SK-N-SH treated with all-trans-retinoic acid at 6 μM for 48 hours (cell line): ENCODE measurements around the gene REPS2.

Experiments
- ATAC-seq: fragments of 200-7000 bp; cut with Tn5 transposase; 3 replicates; pipeline ENCODE4 v1.9.1; 2020; ENCODE audit warnings: mild to moderate bottlenecking, moderate library complexity
- ARNTL ChIP-seq: fragments of 450-650 bp; formaldehyde crosslinking; IDR thresholded peaks from 2 replicates; pipeline ENCODE4 v1.5.0; 2020; ENCODE audit warnings: low read depth, mild to moderate bottlenecking, moderate library complexity, borderline replicate concordance
- BACH2 ChIP-seq: fragments of 250-450 bp; sonication (Bioruptor Pico); IDR thresholded peaks from 2 replicates; pipeline ENCODE4 v1.9.0; 2021; ENCODE audit warnings: mild to moderate bottlenecking, borderline replicate concordance
- CSDC2 ChIP-seq: fragments of 250-450 bp; sonication (Bioruptor Pico); IDR thresholded peaks from 2 replicates; pipeline ENCODE4 v1.5.0; 2020; ENCODE audit warnings: mild to moderate bottlenecking, moderate library complexity
- CSRNP3 ChIP-seq: fragments of 250-450 bp; sonication (Bioruptor Pico); IDR thresholded peaks from 2 replicates; pipeline ENCODE4 v1.5.1; 2021; ENCODE audit warnings: mild to moderate bottlenecking, moderate library complexity
- ESRRG ChIP-seq: fragments of 250-450 bp; sonication (Bioruptor Pico); IDR thresholded peaks from 2 replicates; pipeline ENCODE4 v1.6.1; 2021; ENCODE audit warnings: mild to moderate bottlenecking
- GLIS3 ChIP-seq: fragments of 250-450 bp; sonication (Bioruptor Pico); IDR thresholded peaks from 2 replicates; pipeline ENCODE4 v1.5.0; 2020; ENCODE audit warnings: mild to moderate bottlenecking, moderate library complexity
- ISL1 ChIP-seq: fragments of 250-450 bp; sonication (Bioruptor Pico); IDR thresholded peaks from 2 replicates; pipeline ENCODE4 v2.1.2; 2022; ENCODE audit warnings: mild to moderate bottlenecking, moderate library complexity
- OSR1 ChIP-seq: fragments of 250-450 bp; sonication (Bioruptor Pico); IDR thresholded peaks from 2 replicates; pipeline ENCODE4 v1.8.0; 2022; ENCODE audit warnings: moderate library complexity, mild to moderate bottlenecking, inconsistent platforms
- PPARA ChIP-seq: fragments of 250-450 bp; sonication (Bioruptor Pico); IDR thresholded peaks from 2 replicates; pipeline ENCODE4 v1.5.0; 2020; ENCODE audit warnings: mild to moderate bottlenecking, borderline replicate concordance
- RARB ChIP-seq: fragments of 250-450 bp; sonication (Bioruptor Pico); IDR thresholded peaks from 2 replicates; pipeline ENCODE4 v1.8.0; 2021; ENCODE audit warnings: mild to moderate bottlenecking, moderate library complexity
- SNAI2 ChIP-seq: fragments of 250-450 bp; sonication (Bioruptor Pico); IDR thresholded peaks from 2 replicates; pipeline ENCODE4 v1.5.0; 2020; ENCODE audit warnings: mild to moderate bottlenecking, moderate library complexity
- TOX ChIP-seq: fragments of 250-450 bp; sonication (Bioruptor Pico); IDR thresholded peaks from 2 replicates; pipeline ENCODE4 v1.8.0; 2021; ENCODE audit warnings: mild to moderate bottlenecking, moderate library complexity, borderline replicate concordance
- TSHZ2 ChIP-seq: fragments of 250-450 bp; sonication (Bioruptor Pico); IDR thresholded peaks from 2 replicates; pipeline ENCODE4 v1.5.0; 2020; ENCODE audit warnings: mild to moderate bottlenecking, moderate library complexity
- ZC3H10 ChIP-seq: fragments of 250-450 bp; sonication (Bioruptor Pico); IDR thresholded peaks from 2 replicates; pipeline ENCODE4 v1.5.1; 2021; ENCODE audit warnings: mild to moderate bottlenecking, moderate library complexity
- ZFP3 ChIP-seq: fragments of 250-450 bp; sonication (Bioruptor Pico); IDR thresholded peaks from 2 replicates; pipeline ENCODE4 v1.5.0; 2020; ENCODE audit warnings: mild to moderate bottlenecking, moderate library complexity
- ZFP30 ChIP-seq: fragments of 450-650 bp; formaldehyde crosslinking; IDR thresholded peaks from 2 replicates; pipeline ENCODE4 v1.5.0; 2022; ENCODE audit warnings: mild to moderate bottlenecking, moderate library complexity
- ZNF565 ChIP-seq: fragments of 450-650 bp; formaldehyde crosslinking; conservative IDR thresholded peaks from 2 replicates; pipeline ENCODE4 v1.5.0; 2020; ENCODE audit warnings: low read depth, mild to moderate bottlenecking, moderate library complexity
- ZNF70 ChIP-seq: fragments of 450-650 bp; formaldehyde crosslinking; IDR thresholded peaks from 2 replicates; pipeline ENCODE4 v1.5.0; 2020; ENCODE audit warnings: mild to moderate bottlenecking, moderate library complexity
- ZNF8 ChIP-seq: fragments of 450-650 bp; formaldehyde crosslinking; IDR thresholded peaks from 2 replicates; pipeline ENCODE4 v1.5.0; 2020; ENCODE audit warnings: mild to moderate bottlenecking, moderate library complexity
- TF ChIP-seq, protein P1 (sequence below): fragments of 250-450 bp; sonication (Bioruptor Pico); IDR thresholded peaks from 2 replicates; pipeline ENCODE4 v1.8.0; 2021; ENCODE audit warnings: low read depth, mild to moderate bottlenecking, moderate library complexity, borderline replicate concordance
- TF ChIP-seq, protein P2 (sequence below): fragments of 250-450 bp; sonication (Bioruptor Pico); IDR thresholded peaks from 2 replicates; pipeline ENCODE4 v1.8.0; 2020; ENCODE audit warnings: mild to moderate bottlenecking, moderate library complexity, borderline replicate concordance

The REPS2 gene

GRCh38 chrX:16931371-16931770 lies 15.1 kb upstream of the REPS2 start:
- ATAC-seq: no peak
- TF ChIP-seq TOX (CRISPR knock-in tag) (no peak), CSRNP3 (CRISPR knock-in tag) (no peak), CSDC2 (CRISPR knock-in tag) (no peak), ZFP30 (CRISPR knock-in tag) (no peak), ARNTL (CRISPR knock-in tag) (no peak), ESRRG (CRISPR knock-in tag) (no peak)

DNA sequence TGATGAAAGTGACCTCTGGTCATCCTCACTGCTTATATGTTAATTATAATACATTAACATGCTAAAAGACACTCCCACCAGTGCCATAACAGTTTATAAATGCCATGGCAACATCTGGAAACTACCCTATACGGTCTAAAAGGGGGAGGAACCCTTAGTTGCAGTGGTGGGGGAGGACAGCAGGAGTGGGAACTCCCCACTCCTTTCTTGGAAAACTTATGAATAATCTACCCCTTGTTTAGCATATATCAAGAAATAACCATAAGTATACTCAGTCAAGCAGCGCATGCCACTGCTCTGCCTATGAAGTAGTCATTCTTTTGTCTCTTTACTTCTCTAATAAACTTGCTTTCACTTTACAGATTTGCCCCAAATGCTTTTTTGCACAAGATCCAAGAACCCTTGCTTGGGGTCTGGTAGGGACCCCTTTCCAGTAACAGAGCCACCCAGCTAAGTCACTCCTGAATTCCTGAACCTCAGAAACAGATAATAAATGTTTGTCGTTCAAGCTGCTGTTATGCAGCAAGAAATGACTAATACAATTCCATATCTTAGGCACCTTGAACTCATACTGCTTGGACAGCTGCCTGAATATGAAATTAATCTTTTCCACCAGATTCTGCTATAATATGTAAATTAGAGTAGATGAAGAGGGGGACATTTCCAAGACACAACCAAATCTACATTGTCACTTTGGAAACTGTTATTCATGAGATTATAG lies 14.4 kb upstream of the REPS2 start:
- no peak for TF ChIP-seq ISL1 (CRISPR knock-in tag)
- TF ChIP-seq CSRNP3 (CRISPR knock-in tag): no peak
- no peak for TF ChIP-seq OSR1 (CRISPR knock-in tag)
- TF ChIP-seq RARB (CRISPR knock-in tag): no peak
- TF ChIP-seq ZC3H10: no peak
- TF ChIP-seq ZNF565: no peak
- TF ChIP-seq BACH2 (CRISPR knock-in tag): no peak
- no peak for TF ChIP-seq PPARA (CRISPR knock-in tag)
- TF ChIP-seq ESRRG (CRISPR knock-in tag): no peak
- TF ChIP-seq, protein P1, sequence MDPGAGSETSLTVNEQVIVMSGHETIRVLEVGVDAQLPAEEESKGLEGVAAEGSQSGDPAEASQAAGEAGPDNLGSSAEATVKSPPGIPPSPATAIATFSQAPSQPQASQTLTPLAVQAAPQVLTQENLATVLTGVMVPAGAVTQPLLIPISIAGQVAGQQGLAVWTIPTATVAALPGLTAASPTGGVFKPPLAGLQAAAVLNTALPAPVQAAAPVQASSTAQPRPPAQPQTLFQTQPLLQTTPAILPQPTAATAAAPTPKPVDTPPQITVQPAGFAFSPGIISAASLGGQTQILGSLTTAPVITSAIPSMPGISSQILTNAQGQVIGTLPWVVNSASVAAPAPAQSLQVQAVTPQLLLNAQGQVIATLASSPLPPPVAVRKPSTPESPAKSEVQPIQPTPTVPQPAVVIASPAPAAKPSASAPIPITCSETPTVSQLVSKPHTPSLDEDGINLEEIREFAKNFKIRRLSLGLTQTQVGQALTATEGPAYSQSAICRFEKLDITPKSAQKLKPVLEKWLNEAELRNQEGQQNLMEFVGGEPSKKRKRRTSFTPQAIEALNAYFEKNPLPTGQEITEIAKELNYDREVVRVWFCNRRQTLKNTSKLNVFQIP (CRISPR knock-in tag): no peak
- TF ChIP-seq, protein P2, sequence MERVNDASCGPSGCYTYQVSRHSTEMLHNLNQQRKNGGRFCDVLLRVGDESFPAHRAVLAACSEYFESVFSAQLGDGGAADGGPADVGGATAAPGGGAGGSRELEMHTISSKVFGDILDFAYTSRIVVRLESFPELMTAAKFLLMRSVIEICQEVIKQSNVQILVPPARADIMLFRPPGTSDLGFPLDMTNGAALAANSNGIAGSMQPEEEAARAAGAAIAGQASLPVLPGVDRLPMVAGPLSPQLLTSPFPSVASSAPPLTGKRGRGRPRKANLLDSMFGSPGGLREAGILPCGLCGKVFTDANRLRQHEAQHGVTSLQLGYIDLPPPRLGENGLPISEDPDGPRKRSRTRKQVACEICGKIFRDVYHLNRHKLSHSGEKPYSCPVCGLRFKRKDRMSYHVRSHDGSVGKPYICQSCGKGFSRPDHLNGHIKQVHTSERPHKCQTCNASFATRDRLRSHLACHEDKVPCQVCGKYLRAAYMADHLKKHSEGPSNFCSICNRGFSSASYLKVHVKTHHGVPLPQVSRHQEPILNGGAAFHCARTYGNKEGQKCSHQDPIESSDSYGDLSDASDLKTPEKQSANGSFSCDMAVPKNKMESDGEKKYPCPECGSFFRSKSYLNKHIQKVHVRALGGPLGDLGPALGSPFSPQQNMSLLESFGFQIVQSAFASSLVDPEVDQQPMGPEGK (CRISPR knock-in tag): no peak
- TF ChIP-seq ZNF8 (CRISPR knock-in tag): no peak
- no peak for TF ChIP-seq ZNF70 (CRISPR knock-in tag)
- no peak for TF ChIP-seq ZFP30 (CRISPR knock-in tag)
- no peak for TF ChIP-seq ZFP3 (CRISPR knock-in tag)
- no peak for TF ChIP-seq TOX (CRISPR knock-in tag)
- TF ChIP-seq CSDC2 (CRISPR knock-in tag): no peak
- no peak for TF ChIP-seq GLIS3 (CRISPR knock-in tag)

GRCh38 chrX:16934185-16934584 lies 12.3 kb upstream of the REPS2 start:
- no peak for ATAC-seq
- TF ChIP-seq TSHZ2 (CRISPR knock-in tag) (no peak), SNAI2 (CRISPR knock-in tag) (no peak), ZFP30 (CRISPR knock-in tag) (no peak), ESRRG (CRISPR knock-in tag) (no peak), ZNF70 (CRISPR knock-in tag) (no peak)
- TF ChIP-seq, protein P1 (CRISPR knock-in tag): no peak
- TF ChIP-seq, all 23 proteins: peak for 0

More for the DNA sequence above, 14.4 kb upstream of the REPS2 start:
- peak; percentile 24; the same call in 1 of the 3 replicates for ATAC-seq
